Mesenchymal stem cell (in vitro differentiated cells and primary cell): ENCODE results near the gene RGS18. TPM values are rescaled to one million over a fixed set of nuclear protein-coding genes. Genes with fewer than 3 reads are reported as not detected.

ENCODE experiments used
- DNase-seq: peaks from one replicate; pipeline ENCODE4 v3.0.0-alpha.2; 2013
- H2AFZ ChIP-seq: one replicate; pipeline ENCODE4 v1.6.1; 2013; ENCODE audit warnings: low read depth, mild to moderate bottlenecking, control low read depth, inconsistent platforms, low read length, moderate library complexity
- H2AK5ac ChIP-seq: 2 replicates; pipeline ENCODE4 v1.6.1; 2013; ENCODE audit warnings: low read length, moderate library complexity, mild to moderate bottlenecking, inconsistent platforms; ENCODE audit not compliant: severe bottlenecking
- H2BK120ac ChIP-seq: one replicate; pipeline ENCODE4 v1.6.1; 2013; ENCODE audit warnings: low read depth, mild to moderate bottlenecking, inconsistent platforms, low read length, moderate library complexity
- H2BK12ac ChIP-seq, 2 experiments: one replicate each; pipeline ENCODE4 v1.6.1; 2013; ENCODE audit warnings: inconsistent platforms in 2 of 2, low read length in 2 of 2, mild to moderate bottlenecking in 2 of 2, moderate library complexity in 2 of 2, control low read depth in 1 of 2
- H2BK15ac ChIP-seq: one replicate; pipeline ENCODE4 v1.6.1; 2013; ENCODE audit warnings: mild to moderate bottlenecking, low read depth, inconsistent platforms; ENCODE audit not compliant: poor library complexity, severe bottlenecking
- H2BK5ac ChIP-seq: 2 replicates; pipeline ENCODE4 v1.6.1; 2013; ENCODE audit warnings: low read depth, mild to moderate bottlenecking, low read length, control low read depth, inconsistent platforms; ENCODE audit not compliant: poor library complexity, severe bottlenecking
- H3K14ac ChIP-seq, 2 experiments: one replicate each; pipeline ENCODE4 v1.6.1; 2013; ENCODE audit warnings: inconsistent platforms in 2 of 2, low read length in 2 of 2, control low read depth in 1 of 2, mild to moderate bottlenecking in 1 of 2, moderate library complexity in 1 of 2
- H3K18ac ChIP-seq, 2 experiments: one replicate each; pipeline ENCODE4 v1.6.1; 2013; ENCODE audit warnings: inconsistent platforms in 2 of 2, low read length in 2 of 2, control low read depth in 1 of 2, low read depth in 1 of 2, mild to moderate bottlenecking in 1 of 2
- H3K23ac ChIP-seq, 2 experiments: one replicate each; pipeline ENCODE4 v1.6.1; 2013; ENCODE audit warnings: inconsistent platforms in 2 of 2, low read length in 2 of 2, mild to moderate bottlenecking in 2 of 2, moderate library complexity in 2 of 2, control low read depth in 1 of 2
- H3K27ac ChIP-seq: 2 replicates; pipeline ENCODE4 v1.5.1; 2013; ENCODE audit warnings: mild to moderate bottlenecking, moderate library complexity, low read length, control low read depth, inconsistent platforms; ENCODE audit not compliant: poor library complexity, severe bottlenecking
- H3K27me3 ChIP-seq, 2 experiments: 2 replicates each; pipeline versions ENCODE4 v1.6.1 to v1.7.0; 2013; ENCODE audit warnings: low read length in 2 of 2, mild to moderate bottlenecking in 2 of 2, moderate library complexity in 2 of 2, control low read depth in 1 of 2, inconsistent platforms in 1 of 2; ENCODE audit not compliant: control insufficient read depth in 1 of 2, insufficient read depth in 1 of 2
- H3K36me3 ChIP-seq, 2 experiments: 2 replicates each; pipeline versions ENCODE4 v1.6.1 to v1.7.0; 2013; ENCODE audit warnings: low read length in 2 of 2, control low read depth in 1 of 2, inconsistent platforms in 1 of 2, low read depth in 1 of 2, mild to moderate bottlenecking in 1 of 2; ENCODE audit not compliant: insufficient read depth in 2 of 2, control insufficient read depth in 1 of 2
- H3K4ac ChIP-seq, 2 experiments: one replicate each; pipeline ENCODE4 v1.6.1; 2013; ENCODE audit warnings: inconsistent platforms in 2 of 2, low read length in 2 of 2, mild to moderate bottlenecking in 2 of 2, moderate library complexity in 2 of 2, control low read depth in 1 of 2, low read depth in 1 of 2
- H3K4me1 ChIP-seq: 2 replicates; pipeline ENCODE4 v1.6.1; 2013; ENCODE audit warnings: low read depth, low read length, control low read depth; ENCODE audit not compliant: control insufficient read depth, insufficient read depth
- H3K4me2 ChIP-seq: 2 replicates; pipeline ENCODE4 v1.6.1; 2013; ENCODE audit warnings: low read length, mild to moderate bottlenecking, inconsistent platforms; ENCODE audit not compliant: poor library complexity, severe bottlenecking
- H3K4me3 ChIP-seq, 2 experiments: 2 replicates each; pipeline versions ENCODE4 v1.5.1 to v1.7.0; 2013; ENCODE audit warnings: low read length in 2 of 2, mild to moderate bottlenecking in 2 of 2, control low read depth in 1 of 2, low read depth in 1 of 2; ENCODE audit not compliant: insufficient read depth in 1 of 2
- H3K79me1 ChIP-seq: replicated peaks from 2 replicates; pipeline ENCODE4 v1.6.1; 2013; ENCODE audit warnings: mild to moderate bottlenecking, control low read depth, low read length, inconsistent platforms; ENCODE audit not compliant: poor library complexity, severe bottlenecking
- H3K9ac ChIP-seq: 2 replicates; pipeline ENCODE4 v1.7.0; 2013; ENCODE audit warnings: mild to moderate bottlenecking, low read length, moderate library complexity
- H3K9me3 ChIP-seq: 2 replicates; pipeline ENCODE4 v1.7.0; 2013; ENCODE audit warnings: mild to moderate bottlenecking, low read length; ENCODE audit not compliant: control insufficient read depth
- H4K8ac ChIP-seq: one replicate; pipeline ENCODE4 v1.6.1; 2013; ENCODE audit warnings: inconsistent platforms, mild to moderate bottlenecking, low read length, moderate library complexity
- H4K91ac ChIP-seq: one replicate; pipeline ENCODE4 v1.6.1; 2013; ENCODE audit warnings: mild to moderate bottlenecking, low read length, inconsistent platforms
- WGBS: methylation state at CpG from one replicate; pipeline ENCODE4 v1.1.7; 2013; ENCODE audit warnings: mixed read lengths; 5-methylcytosine and 5-hydroxymethylcytosine counted together
- polyA plus RNA-seq, 2 experiments: library from polyadenylated mRNA; stranded (reverse); fragments of 200-250 nt; gene quantifications; one replicate each; pipeline ENCODE4 v1.2.3, GENCODE V29; 2013

RGS18 gene, protein sequence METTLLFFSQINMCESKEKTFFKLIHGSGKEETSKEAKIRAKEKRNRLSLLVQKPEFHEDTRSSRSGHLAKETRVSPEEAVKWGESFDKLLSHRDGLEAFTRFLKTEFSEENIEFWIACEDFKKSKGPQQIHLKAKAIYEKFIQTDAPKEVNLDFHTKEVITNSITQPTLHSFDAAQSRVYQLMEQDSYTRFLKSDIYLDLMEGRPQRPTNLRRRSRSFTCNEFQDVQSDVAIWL
- 2.0 TPM for polyA plus RNA-seq (2013, experiment 1 of 2)
- 1.9 TPM for polyA plus RNA-seq (2013, experiment 2 of 2)

- no peaks in the 10 kb centered on the region for H3K79me1 ChIP-seq
- H4K8ac ChIP-seq: peak within 1 kb of the TSS; percentile 60
Measured at GRCh38 chr1:192158181-192158580, at the start of gene RGS18. RGS18 (plus strand) TSS chr1:192158462; CDS start chr1:192158638, 176 bp downstream.

GRCh38 chr1:192109576-192109975 is 48.7 kb upstream of the RGS18 start:
- H3K14ac ChIP-seq: no peak overlapping the region
- no peak overlapping the region for H3K27ac ChIP-seq
- H3K27me3 ChIP-seq: no peaks in the 10 kb centered on the region
- no peak for DNase-seq
- no peak overlapping the region for H3K4me2 ChIP-seq
- H2BK5ac ChIP-seq: no peak overlapping the region
- no peak overlapping the region for H2BK15ac ChIP-seq
- no peaks in the 10 kb centered on the region for H3K79me1 ChIP-seq
- no peak overlapping the region for H3K23ac ChIP-seq
- H4K91ac ChIP-seq: no peak overlapping the region
- no peaks in the 10 kb centered on the region for H3K9me3 ChIP-seq
- no peak overlapping the region for H3K9ac ChIP-seq
- no peak overlapping the region for H2AFZ ChIP-seq
- no peak overlapping the region for H3K4ac ChIP-seq
- H3K18ac ChIP-seq: no peak overlapping the region
- H2AK5ac ChIP-seq: no peak overlapping the region
- no peak overlapping the region for H3K4me3 ChIP-seq
- H4K8ac ChIP-seq: no peak overlapping the region
- H2BK120ac ChIP-seq: no peak overlapping the region
- WGBS: 89% methylated on average over 2 of the region's 2 CpGs
- no peak overlapping the region for H2BK12ac ChIP-seq
- H3K36me3 ChIP-seq: no peaks in the 10 kb centered on the region
- no peaks in the 10 kb centered on the region for H3K4me1 ChIP-seq

More at GRCh38 chr1:192158181-192158580, at the start of gene RGS18:
- H2AFZ ChIP-seq: no peak within 1 kb of the TSS
- no peaks in the 10 kb centered on the region for H3K36me3 ChIP-seq
- no peak within 1 kb of the TSS for H2BK12ac ChIP-seq
- no peak within 1 kb of the TSS for H3K23ac ChIP-seq
- no peaks in the 10 kb centered on the region for H3K9me3 ChIP-seq
- H3K4ac ChIP-seq: no peak within 1 kb of the TSS
- no peak within 1 kb of the TSS for H3K27ac ChIP-seq
- WGBS: 40% methylated on average over 2 of the region's 3 CpGs
- H3K18ac ChIP-seq: no peak within 1 kb of the TSS
- no peak within 1 kb of the TSS for H2AK5ac ChIP-seq
- no peak within 1 kb of the TSS for H3K14ac ChIP-seq
- H2BK5ac ChIP-seq: no peak within 1 kb of the TSS
- H2BK120ac ChIP-seq: peak within 1 kb of the TSS; percentile 61
- H2BK15ac ChIP-seq: no peak within 1 kb of the TSS
- no peak within 1 kb of the TSS for H3K9ac ChIP-seq
- no peaks in the 10 kb centered on the region for H3K4me1 ChIP-seq
- peak; percentile 81 for DNase-seq
- no peak within 1 kb of the TSS for H3K4me3 ChIP-seq
- H3K27me3 ChIP-seq: no peaks in the 10 kb centered on the region
- no peak within 1 kb of the TSS for H4K91ac ChIP-seq
- H3K4me2 ChIP-seq: no peak within 1 kb of the TSS

GRCh38 chr1:192115000-192115399 is 43.3 kb upstream of the RGS18 start:
- no peak overlapping the region for H3K27ac ChIP-seq
- H3K36me3 ChIP-seq: no peaks in the 10 kb centered on the region
- no peaks in the 10 kb centered on the region for H3K9me3 ChIP-seq
- no peak overlapping the region for H2BK5ac ChIP-seq
- H3K79me1 ChIP-seq: no peaks in the 10 kb centered on the region
- H3K14ac ChIP-seq: no peak overlapping the region
- no peak overlapping the region for H2AFZ ChIP-seq
- H2AK5ac ChIP-seq: no peak overlapping the region
- no peak overlapping the region for H3K4me3 ChIP-seq
- no peaks in the 10 kb centered on the region for H3K27me3 ChIP-seq
- no peak overlapping the region for H3K23ac ChIP-seq
- H2BK120ac ChIP-seq: no peak overlapping the region
- no peak overlapping the region for H3K18ac ChIP-seq
- no peak overlapping the region for H4K91ac ChIP-seq
- H2BK15ac ChIP-seq: no peak overlapping the region
- no peak overlapping the region for H3K4ac ChIP-seq
- 97% methylated on average over 2 of the region's 3 CpGs for WGBS
- H3K9ac ChIP-seq: no peak overlapping the region
- H4K8ac ChIP-seq: no peak overlapping the region
- H2BK12ac ChIP-seq: no peak overlapping the region
- H3K4me1 ChIP-seq: no peaks in the 10 kb centered on the region
- H3K4me2 ChIP-seq: no peak overlapping the region
- no peak for DNase-seq

GRCh38 chr1:192118881-192119405 is 39.3 kb upstream of the RGS18 start:
- no peak overlapping the region for H2AFZ ChIP-seq
- H3K9ac ChIP-seq: no peak overlapping the region
- H3K4me3 ChIP-seq: no peak overlapping the region
- no peak overlapping the region for H3K4me2 ChIP-seq
- H2BK120ac ChIP-seq: no peak overlapping the region
- no peak overlapping the region for H2BK12ac ChIP-seq
- H3K14ac ChIP-seq: no peak overlapping the region
- no peak overlapping the region for H3K27ac ChIP-seq
- H3K9me3 ChIP-seq: peaks cover 4% of the 10 kb centered on the region
- H2AK5ac ChIP-seq: no peak overlapping the region
- no peak overlapping the region for H4K91ac ChIP-seq
- WGBS: 78% methylated on average over 2 of the region's 2 CpGs
- H2BK15ac ChIP-seq: no peak overlapping the region
- H2BK5ac ChIP-seq: no peak overlapping the region
- no peak overlapping the region for H4K8ac ChIP-seq
- no peak overlapping the region for H3K18ac ChIP-seq
- H3K4me1 ChIP-seq: no peaks in the 10 kb centered on the region
- H3K36me3 ChIP-seq: no peaks in the 10 kb centered on the region
- no peak for DNase-seq
- H3K23ac ChIP-seq: no peak overlapping the region
- H3K27me3 ChIP-seq: no peaks in the 10 kb centered on the region
- no peak overlapping the region for H3K4ac ChIP-seq
- no peaks in the 10 kb centered on the region for H3K79me1 ChIP-seq
